SK-N-SH treated with all-trans-retinoic acid at 6 μM for 48 hours (cell line): ENCODE data around the gene CD52.

Experiments
- ATAC-seq: fragments of 200-7000 bp; cut with Tn5 transposase; 3 replicates; pipeline ENCODE4 v1.9.1; 2020; ENCODE audit warnings: mild to moderate bottlenecking, moderate library complexity
- ARNTL ChIP-seq: fragments of 450-650 bp; formaldehyde crosslinking; IDR thresholded peaks from 2 replicates; pipeline ENCODE4 v1.5.0; 2020; ENCODE audit warnings: low read depth, mild to moderate bottlenecking, moderate library complexity, borderline replicate concordance
- CREB5 ChIP-seq: fragments of 250-450 bp; sonication (Bioruptor Pico); IDR thresholded peaks from 2 replicates; pipeline ENCODE4 v1.5.1; 2020; ENCODE audit warnings: low read depth, mild to moderate bottlenecking, moderate library complexity
- CSDC2 ChIP-seq: fragments of 250-450 bp; sonication (Bioruptor Pico); IDR thresholded peaks from 2 replicates; pipeline ENCODE4 v1.5.0; 2020; ENCODE audit warnings: mild to moderate bottlenecking, moderate library complexity
- ESRRG ChIP-seq: fragments of 250-450 bp; sonication (Bioruptor Pico); IDR thresholded peaks from 2 replicates; pipeline ENCODE4 v1.6.1; 2021; ENCODE audit warnings: mild to moderate bottlenecking
- GLIS3 ChIP-seq: fragments of 250-450 bp; sonication (Bioruptor Pico); IDR thresholded peaks from 2 replicates; pipeline ENCODE4 v1.5.0; 2020; ENCODE audit warnings: mild to moderate bottlenecking, moderate library complexity
- OSR1 ChIP-seq: fragments of 250-450 bp; sonication (Bioruptor Pico); IDR thresholded peaks from 2 replicates; pipeline ENCODE4 v1.8.0; 2022; ENCODE audit warnings: moderate library complexity, mild to moderate bottlenecking, inconsistent platforms
- PATZ1 ChIP-seq: fragments of 250-450 bp; sonication (Bioruptor Pico); IDR thresholded peaks from 2 replicates; pipeline ENCODE4 v1.8.0; 2020; ENCODE audit warnings: mild to moderate bottlenecking, moderate library complexity, borderline replicate concordance
- POU6F1 ChIP-seq: fragments of 250-450 bp; sonication (Bioruptor Pico); IDR thresholded peaks from 2 replicates; pipeline ENCODE4 v1.8.0; 2021; ENCODE audit warnings: low read depth, mild to moderate bottlenecking, moderate library complexity, borderline replicate concordance
- PPARA ChIP-seq: fragments of 250-450 bp; sonication (Bioruptor Pico); IDR thresholded peaks from 2 replicates; pipeline ENCODE4 v1.5.0; 2020; ENCODE audit warnings: mild to moderate bottlenecking, borderline replicate concordance
- RARB ChIP-seq: fragments of 250-450 bp; sonication (Bioruptor Pico); IDR thresholded peaks from 2 replicates; pipeline ENCODE4 v1.8.0; 2021; ENCODE audit warnings: mild to moderate bottlenecking, moderate library complexity
- SNAI2 ChIP-seq: fragments of 250-450 bp; sonication (Bioruptor Pico); IDR thresholded peaks from 2 replicates; pipeline ENCODE4 v1.5.0; 2020; ENCODE audit warnings: mild to moderate bottlenecking, moderate library complexity
- TCF4 ChIP-seq: fragments of 250-450 bp; sonication (Bioruptor Pico); IDR thresholded peaks from 2 replicates; pipeline ENCODE4 v1.8.0; 2021; ENCODE audit warnings: mild to moderate bottlenecking, moderate library complexity, borderline replicate concordance
- TOX ChIP-seq: fragments of 250-450 bp; sonication (Bioruptor Pico); IDR thresholded peaks from 2 replicates; pipeline ENCODE4 v1.8.0; 2021; ENCODE audit warnings: mild to moderate bottlenecking, moderate library complexity, borderline replicate concordance
- ZFP3 ChIP-seq: fragments of 250-450 bp; sonication (Bioruptor Pico); IDR thresholded peaks from 2 replicates; pipeline ENCODE4 v1.5.0; 2020; ENCODE audit warnings: mild to moderate bottlenecking, moderate library complexity
- ZFP30 ChIP-seq: fragments of 450-650 bp; formaldehyde crosslinking; IDR thresholded peaks from 2 replicates; pipeline ENCODE4 v1.5.0; 2022; ENCODE audit warnings: mild to moderate bottlenecking, moderate library complexity
- ZNF565 ChIP-seq: fragments of 450-650 bp; formaldehyde crosslinking; conservative IDR thresholded peaks from 2 replicates; pipeline ENCODE4 v1.5.0; 2020; ENCODE audit warnings: low read depth, mild to moderate bottlenecking, moderate library complexity
- ZNF8 ChIP-seq: fragments of 450-650 bp; formaldehyde crosslinking; IDR thresholded peaks from 2 replicates; pipeline ENCODE4 v1.5.0; 2020; ENCODE audit warnings: mild to moderate bottlenecking, moderate library complexity
- TF ChIP-seq, protein P1 (sequence below): fragments of 250-450 bp; sonication (Bioruptor Pico); IDR thresholded peaks from 2 replicates; pipeline ENCODE4 v1.5.0; 2020; ENCODE audit warnings: mild to moderate bottlenecking, moderate library complexity
- TF ChIP-seq, protein P2 (sequence below): fragments of 250-450 bp; sonication (Bioruptor Pico); IDR thresholded peaks from 2 replicates; pipeline ENCODE4 v1.5.1; 2021; ENCODE audit warnings: mild to moderate bottlenecking, moderate library complexity

The CD52 gene, protein sequence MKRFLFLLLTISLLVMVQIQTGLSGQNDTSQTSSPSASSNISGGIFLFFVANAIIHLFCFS

DNA sequence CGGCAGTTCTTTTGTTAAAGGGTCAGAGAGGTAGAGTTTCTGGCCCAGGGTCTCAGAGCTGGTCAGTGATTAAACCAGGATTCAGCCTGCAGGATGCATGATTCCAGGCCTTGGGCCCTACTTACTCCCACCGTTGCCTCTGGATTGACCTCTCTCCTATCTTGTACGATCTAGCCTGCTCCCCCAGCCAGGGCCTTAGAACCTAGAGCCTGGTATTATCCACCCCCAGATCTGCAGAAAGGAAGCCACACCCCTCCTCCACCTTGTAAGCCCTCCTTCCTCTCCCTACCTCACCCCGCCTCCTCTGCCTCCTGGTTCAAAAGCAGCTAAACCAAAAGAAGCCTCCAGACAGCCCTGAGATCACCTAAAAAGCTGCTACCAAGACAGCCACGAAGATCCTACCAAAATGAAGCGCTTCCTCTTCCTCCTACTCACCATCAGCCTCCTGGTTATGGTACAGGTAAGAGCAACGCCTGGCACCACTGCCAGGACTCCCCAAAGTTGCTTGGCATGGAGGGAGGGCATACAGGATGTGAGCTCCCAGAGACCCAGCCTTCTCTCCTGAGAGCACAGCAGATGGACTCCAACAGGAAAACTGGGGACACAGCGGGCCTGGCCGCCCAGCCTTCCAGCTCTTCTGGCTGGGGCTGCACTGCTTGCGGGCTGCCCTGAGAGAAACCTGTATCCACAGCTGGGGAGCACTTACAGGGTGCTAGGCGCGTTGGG, at the start of gene CD52:
Gene CD52, plus strand, starts transcription at position 347 of the 726 bp plus-strand sequence. Its CDS starts 60 bp downstream, at position 407.
- no peak for ATAC-seq
- TF ChIP-seq ZNF8 (CRISPR knock-in tag) (no peak), ESRRG (CRISPR knock-in tag) (no peak), ZFP30 (CRISPR knock-in tag) (no peak), POU6F1 (CRISPR knock-in tag) (no peak), RARB (no peak), TCF4 (no peak), ZFP3 (no peak), PATZ1 (no peak), ARNTL (CRISPR knock-in tag) (no peak), SNAI2 (CRISPR knock-in tag) (no peak), ZNF565 (CRISPR knock-in tag) (no peak), GLIS3 (CRISPR knock-in tag) (no peak), TOX (CRISPR knock-in tag) (no peak), PPARA (CRISPR knock-in tag) (no peak), CSDC2 (CRISPR knock-in tag) (no peak)
- TF ChIP-seq, protein P1, sequence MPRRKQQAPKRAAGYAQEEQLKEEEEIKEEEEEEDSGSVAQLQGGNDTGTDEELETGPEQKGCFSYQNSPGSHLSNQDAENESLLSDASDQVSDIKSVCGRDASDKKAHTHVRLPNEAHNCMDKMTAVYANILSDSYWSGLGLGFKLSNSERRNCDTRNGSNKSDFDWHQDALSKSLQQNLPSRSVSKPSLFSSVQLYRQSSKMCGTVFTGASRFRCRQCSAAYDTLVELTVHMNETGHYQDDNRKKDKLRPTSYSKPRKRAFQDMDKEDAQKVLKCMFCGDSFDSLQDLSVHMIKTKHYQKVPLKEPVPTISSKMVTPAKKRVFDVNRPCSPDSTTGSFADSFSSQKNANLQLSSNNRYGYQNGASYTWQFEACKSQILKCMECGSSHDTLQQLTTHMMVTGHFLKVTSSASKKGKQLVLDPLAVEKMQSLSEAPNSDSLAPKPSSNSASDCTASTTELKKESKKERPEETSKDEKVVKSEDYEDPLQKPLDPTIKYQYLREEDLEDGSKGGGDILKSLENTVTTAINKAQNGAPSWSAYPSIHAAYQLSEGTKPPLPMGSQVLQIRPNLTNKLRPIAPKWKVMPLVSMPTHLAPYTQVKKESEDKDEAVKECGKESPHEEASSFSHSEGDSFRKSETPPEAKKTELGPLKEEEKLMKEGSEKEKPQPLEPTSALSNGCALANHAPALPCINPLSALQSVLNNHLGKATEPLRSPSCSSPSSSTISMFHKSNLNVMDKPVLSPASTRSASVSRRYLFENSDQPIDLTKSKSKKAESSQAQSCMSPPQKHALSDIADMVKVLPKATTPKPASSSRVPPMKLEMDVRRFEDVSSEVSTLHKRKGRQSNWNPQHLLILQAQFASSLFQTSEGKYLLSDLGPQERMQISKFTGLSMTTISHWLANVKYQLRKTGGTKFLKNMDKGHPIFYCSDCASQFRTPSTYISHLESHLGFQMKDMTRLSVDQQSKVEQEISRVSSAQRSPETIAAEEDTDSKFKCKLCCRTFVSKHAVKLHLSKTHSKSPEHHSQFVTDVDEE (CRISPR knock-in tag): no peak
- TF ChIP-seq, protein P2, sequence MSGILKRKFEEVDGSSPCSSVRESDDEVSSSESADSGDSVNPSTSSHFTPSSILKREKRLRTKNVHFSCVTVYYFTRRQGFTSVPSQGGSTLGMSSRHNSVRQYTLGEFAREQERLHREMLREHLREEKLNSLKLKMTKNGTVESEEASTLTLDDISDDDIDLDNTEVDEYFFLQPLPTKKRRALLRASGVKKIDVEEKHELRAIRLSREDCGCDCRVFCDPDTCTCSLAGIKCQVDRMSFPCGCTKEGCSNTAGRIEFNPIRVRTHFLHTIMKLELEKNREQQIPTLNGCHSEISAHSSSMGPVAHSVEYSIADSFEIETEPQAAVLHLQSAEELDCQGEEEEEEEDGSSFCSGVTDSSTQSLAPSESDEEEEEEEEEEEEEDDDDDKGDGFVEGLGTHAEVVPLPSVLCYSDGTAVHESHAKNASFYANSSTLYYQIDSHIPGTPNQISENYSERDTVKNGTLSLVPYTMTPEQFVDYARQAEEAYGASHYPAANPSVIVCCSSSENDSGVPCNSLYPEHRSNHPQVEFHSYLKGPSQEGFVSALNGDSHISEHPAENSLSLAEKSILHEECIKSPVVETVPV (CRISPR knock-in tag): no peak

DNA sequence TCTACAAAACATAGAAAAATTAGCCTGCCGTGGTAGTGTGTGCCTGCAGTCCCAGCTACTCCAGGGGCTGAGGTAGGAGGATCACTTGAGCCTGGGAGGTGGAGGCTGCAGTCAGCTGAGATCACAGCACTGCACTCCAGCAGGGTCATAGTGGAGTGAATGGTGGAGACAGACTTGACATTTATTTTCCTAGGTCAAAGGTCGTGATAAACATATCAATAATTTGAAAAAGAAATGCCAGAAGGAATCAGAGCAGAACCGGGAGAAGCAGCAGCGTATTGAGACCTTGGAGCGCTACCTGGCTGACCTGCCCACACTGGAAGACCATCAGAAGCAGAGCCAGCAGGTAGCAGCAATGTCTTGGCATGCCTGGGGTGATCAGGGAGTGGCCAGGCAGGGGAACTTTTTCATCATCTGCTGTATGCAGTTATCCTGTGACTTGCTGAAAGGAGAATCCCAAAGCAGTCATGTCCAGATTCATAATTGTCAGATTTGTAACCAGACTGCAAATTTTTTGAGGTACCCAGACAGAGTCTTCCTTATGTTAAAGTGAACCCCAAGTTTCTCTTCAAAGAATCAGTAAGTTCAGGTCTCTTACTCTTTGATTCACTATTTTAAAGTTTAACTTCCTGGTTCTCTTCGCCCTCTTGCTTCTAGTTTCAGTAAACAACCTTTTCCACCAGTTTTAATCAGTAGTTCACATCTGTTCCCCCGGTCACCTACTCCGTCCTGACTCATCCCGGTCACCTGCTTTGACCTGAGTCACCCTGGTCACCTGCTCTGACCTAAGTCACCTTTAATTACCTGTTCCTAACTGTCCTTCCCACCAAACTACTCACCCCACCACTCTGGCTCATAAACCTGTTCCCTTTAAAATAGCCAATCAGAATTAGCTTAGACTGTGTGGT, 49.2 kb upstream of the CD52 start:
- ATAC-seq: no peak
- no peak for TF ChIP-seq ESRRG (CRISPR knock-in tag)
- TF ChIP-seq ZFP3: no peak
- TF ChIP-seq, protein P1 (CRISPR knock-in tag): no peak
- no peak for TF ChIP-seq PPARA (CRISPR knock-in tag)
- TF ChIP-seq, protein P2 (CRISPR knock-in tag): no peak
- no peak for TF ChIP-seq GLIS3 (CRISPR knock-in tag)
- no peak for TF ChIP-seq TCF4
- no peak for TF ChIP-seq RARB
- no peak for TF ChIP-seq CSDC2 (CRISPR knock-in tag)
- TF ChIP-seq ZNF565 (CRISPR knock-in tag): no peak
- TF ChIP-seq TOX (CRISPR knock-in tag): no peak
- no peak for TF ChIP-seq SNAI2 (CRISPR knock-in tag)
- TF ChIP-seq ARNTL (CRISPR knock-in tag): no peak
- no peak for TF ChIP-seq OSR1 (CRISPR knock-in tag)
- TF ChIP-seq CREB5 (CRISPR knock-in tag): no peak
